ENCODE results near the gene KMT2B. TPM values are rescaled to one million over a fixed set of nuclear protein-coding genes. Genes with fewer than 3 reads are reported as not detected.

The KMT2B gene
- total and polyA plus RNA-seq, 2 of the 8 experiments (the other 6 are each of a cell fraction or from before 2014, with no cell fraction given) = 26.7 to 38.6 TPM

DNA sequence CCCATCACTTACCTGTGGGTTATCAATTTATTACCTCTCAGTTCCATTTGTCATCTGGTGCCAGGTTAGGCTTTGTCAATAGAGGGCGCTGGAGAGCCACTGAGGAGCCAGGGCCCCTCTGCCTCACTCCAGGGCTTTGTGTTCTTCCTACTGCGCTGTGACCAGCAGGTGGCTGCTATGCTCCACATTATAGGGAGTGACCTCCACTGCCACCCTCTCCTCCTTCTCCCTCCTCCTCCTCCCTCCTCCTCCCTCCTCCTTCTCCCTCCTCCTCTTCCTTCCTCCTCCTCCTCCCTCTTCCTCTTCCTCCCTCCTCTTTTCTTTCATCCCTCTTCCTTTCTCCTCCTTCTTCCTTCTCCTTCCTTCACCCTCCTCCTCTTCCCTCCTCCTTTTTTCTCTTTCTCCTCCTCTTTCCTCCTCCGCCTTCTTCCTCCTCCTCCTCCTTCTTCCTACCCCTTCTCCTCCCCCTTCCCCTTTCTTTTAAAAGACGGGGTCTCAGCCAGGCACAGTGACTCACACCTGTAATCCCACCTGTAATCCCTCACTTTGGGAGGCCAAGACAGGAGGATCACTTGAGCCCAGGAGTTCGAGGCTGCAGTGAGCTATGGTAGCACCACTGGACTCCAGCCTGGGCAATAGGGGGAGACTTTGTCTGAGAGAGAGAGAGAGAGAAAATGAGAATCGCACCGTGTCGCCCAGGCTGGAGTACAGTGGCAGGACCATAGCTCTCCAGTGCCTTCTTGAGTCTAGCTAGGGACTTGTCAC lies 23.8 kb upstream of the KMT2B start:
- Histone ChIP-seq H3K27ac (ENCODE audit: low read depth, low read length) (no peak overlapping the region), H2BK15ac (ENCODE audit: low read length) (no peak overlapping the region), H3K56ac (replicated peaks; ENCODE audit: insufficient read length, low read depth, low read length) (no peak overlapping the region), H2BK20ac (ENCODE audit: low read length) (0 out of 2 replicates have a peak overlapping the region, but pooled peaks have one; percentile 37), H2BK5ac (ENCODE audit: low read depth, low read length) (no peak overlapping the region), H2BK12ac (ENCODE audit: low read depth, low read length) (no peak overlapping the region), H2AK5ac (ENCODE audit: low read depth, low read length) (no peak overlapping the region), H4K20me1 (replicated peaks in 1 of 2; ENCODE audit: control insufficient read depth in 1 of 2, insufficient read depth in 2 of 2, low read length in 2 of 2) (no peaks in the 10 kb centered on the region), H3K27me3 (replicated peaks in 1 of 4; ENCODE audit: control insufficient read depth in 3 of 4, extremely low read depth in 1 of 4, insufficient read depth in 3 of 4, low read length in 3 of 4) (no peaks in the 10 kb centered on the region), H3K79me2 (ENCODE audit: control insufficient read depth in 1 of 2, insufficient read depth in 2 of 2, low read length in 2 of 2) (no peaks in the 10 kb centered on the region), H3K14ac (ENCODE audit: insufficient read length) (no peak overlapping the region), H3K4me3 (ENCODE audit: extremely low read depth in 1 of 4, insufficient read depth in 2 of 4, low read depth in 3 of 4, low read length in 4 of 4) (no peak overlapping the region), H3K9ac (replicated peaks in 1 of 4; ENCODE audit: extremely low read depth in 1 of 4, low read depth in 3 of 4, low read length in 3 of 4) (no peak overlapping the region), H3K18ac (ENCODE audit: extremely low read depth, low read length) (no peak overlapping the region), H4K8ac (ENCODE audit: extremely low read depth, insufficient read depth, low read length) (no peak overlapping the region), H3K36me3 (ENCODE audit: control insufficient read depth in 2 of 4, insufficient read depth in 4 of 4, low read length in 3 of 4) (no peaks in the 10 kb centered on the region), H3K23me2 (ENCODE audit: low read depth, low read length) (no peaks in the 10 kb centered on the region), H3K79me1 (ENCODE audit: low read depth, low read length) (no peaks in the 10 kb centered on the region), H3K4me2 (ENCODE audit: insufficient read depth in 1 of 2, low read depth in 2 of 2, low read length in 2 of 2) (no peak overlapping the region), H3K23ac (ENCODE audit: insufficient read length) (no peak overlapping the region), H2AFZ (ENCODE audit: low read length) (no peak overlapping the region), H3K4ac (replicated peaks; ENCODE audit: insufficient read length, low read depth, low read length) (no peak overlapping the region), H4K5ac (ENCODE audit: insufficient read length, low read depth, low read length) (no peak overlapping the region), H2BK120ac (replicated peaks; ENCODE audit: low read depth, low read length) (no peak overlapping the region), H3K4me1 (replicated peaks in 1 of 4; ENCODE audit: control insufficient read depth in 3 of 4, insufficient read depth in 4 of 4, low read length in 3 of 4) (no peaks in the 10 kb centered on the region), H4K91ac (replicated peaks; ENCODE audit: insufficient read length, low read length) (peak overlapping the region; percentile 47), H3K9me3 (ENCODE audit: insufficient read depth in 2 of 2, low read depth in 1 of 2, low read length in 1 of 2) (no peaks in the 10 kb centered on the region)
- FAIRE-seq = peak; percentile 78
- WGBS, 2 experiments (ENCODE audit: extremely low coverage in 1 of 2, insufficient coverage in 1 of 2, insufficient read length in 1 of 2, insufficient replicate concordance in 2 of 2, low coverage in 1 of 2, low lambda C conversion rate in 2 of 2, missing lambda C conversion rate in 1 of 2) = 43% methylated on average over 8 of the region's 8 CpGs; no CpG with 5 or more reads in 1 of the 2 experiments
- DNase-seq (ENCODE audit: low read depth in 1 of 2, low spot score in 2 of 2) = peak in 1 of 2 experiments; percentile 93
- POLR2A ChIA-PET (ENCODE audit: partially characterized antibody) = interaction anchor here (0.7 to 1.9 kb wide), 5 partner anchors 8 to 166 kb away, joined by 3 to 13 read pairs (median 3); partner anchors contain the start of gene ZBTB32
- CTCF ChIA-PET (ENCODE audit: partially characterized antibody) = interaction anchor here (0.6 to 7.6 kb wide), 25 partner anchors 10 to 177 kb away, joined by 3 to 105 read pairs (median 3); partner anchors contain the start of genes LIN37 and ZBTB32
- TF ChIP-seq FOSL1 (IDR thresholded peaks at IDR 0.05; ENCODE audit: insufficient read depth, low read depth, low read length) (no peak), SIX5 (IDR thresholded peaks at IDR 0.05; ENCODE audit: low read depth, low read length) (no peak), SAP30 (IDR thresholded peaks at IDR 0.05; ENCODE audit: insufficient read depth, insufficient replicate concordance, low read length) (no peak), CBX8 (IDR thresholded peaks at IDR 0.05; ENCODE audit: borderline replicate concordance, low read depth, low read length) (no peak), SRF (IDR thresholded peaks at IDR 0.05; ENCODE audit: low read depth, low read length) (no peak), POLR2A (IDR thresholded peaks at IDR 0.05; ENCODE audit: control extremely low read depth in 1 of 2, low read depth in 2 of 2, low read length in 2 of 2) (no peak), TCF12 (IDR thresholded peaks at IDR 0.05; ENCODE audit: low read depth, low read length) (0 out of 2 replicates have a peak, but pooled peaks have one; percentile 38)
- TF ChIP-seq, protein P1, sequence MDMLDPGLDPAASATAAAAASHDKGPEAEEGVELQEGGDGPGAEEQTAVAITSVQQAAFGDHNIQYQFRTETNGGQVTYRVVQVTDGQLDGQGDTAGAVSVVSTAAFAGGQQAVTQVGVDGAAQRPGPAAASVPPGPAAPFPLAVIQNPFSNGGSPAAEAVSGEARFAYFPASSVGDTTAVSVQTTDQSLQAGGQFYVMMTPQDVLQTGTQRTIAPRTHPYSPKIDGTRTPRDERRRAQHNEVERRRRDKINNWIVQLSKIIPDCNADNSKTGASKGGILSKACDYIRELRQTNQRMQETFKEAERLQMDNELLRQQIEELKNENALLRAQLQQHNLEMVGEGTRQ (IDR thresholded peaks at IDR 0.05; ENCODE audit: low read length) = no peak

Measured in H1 (cell line).